Neural progenitor cell (in vitro differentiated cells): ENCODE results near the gene MKRN2. TPM values are rescaled to one million over a fixed set of nuclear protein-coding genes. Genes with fewer than 3 reads are reported as not detected.

Source experiments
- DNase-seq: peaks from one replicate; pipeline ENCODE4 v3.0.0-alpha.2; 2016; ENCODE audit warnings: low spot score
- H2AFZ ChIP-seq: fragments of 200-600 bp; sonication (generic); replicated peaks from 2 replicates; pipeline ENCODE4 v1.6.1; 2016; ENCODE audit warnings: antibody characterized with exemption
- H3F3A ChIP-seq: fragments of 200-600 bp; sonication (generic); 2 replicates; pipeline ENCODE4 v1.6.1; 2016; ENCODE audit warnings: antibody characterized with exemption, low read depth
- H3K27ac ChIP-seq: fragments of 200-600 bp; sonication (generic); 2 replicates; pipeline ENCODE4 v1.5.1; 2016; ENCODE audit warnings: mild to moderate bottlenecking
- H3K27me3 ChIP-seq: fragments of 200-600 bp; sonication (generic); 2 replicates; pipeline ENCODE4 v1.6.1; 2016; ENCODE audit warnings: mild to moderate bottlenecking, moderate library complexity
- H3K36me3 ChIP-seq: fragments of 200-600 bp; sonication (generic); 2 replicates; pipeline ENCODE4 v1.5.1; 2016
- H3K4me1 ChIP-seq: fragments of 200-600 bp; sonication (generic); 2 replicates; pipeline ENCODE4 v1.6.1; 2016; ENCODE audit warnings: mixed run types
- H3K4me2 ChIP-seq: fragments of 200-600 bp; sonication (generic); 2 replicates; pipeline ENCODE4 v1.6.1; 2016
- H3K4me3 ChIP-seq: fragments of 200-600 bp; sonication (generic); 2 replicates; pipeline ENCODE4 v1.5.1; 2016
- H3K79me2 ChIP-seq: fragments of 200-600 bp; sonication (generic); 2 replicates; pipeline ENCODE4 v1.6.1; 2016; ENCODE audit warnings: low read depth
- H3K9ac ChIP-seq: fragments of 200-600 bp; sonication (generic); 2 replicates; pipeline ENCODE4 v1.6.1; 2016
- H3K9me3 ChIP-seq: fragments of 200-600 bp; sonication (generic); 2 replicates; pipeline ENCODE4 v1.5.1; 2016; ENCODE audit warnings: low read depth
- H4K20me1 ChIP-seq: fragments of 200-600 bp; sonication (generic); 2 replicates; pipeline ENCODE4 v1.6.1; 2016; ENCODE audit warnings: low read depth
- H3K27ac Mint-ChIP-seq: 3 replicates; pipeline ENCODE4 v1.8.0; 2021; ENCODE audit warnings: mixed read lengths
- H3K27me3 Mint-ChIP-seq: 2 replicates; pipeline ENCODE4 v1.8.0; 2022; ENCODE audit warnings: low read depth, mild to moderate bottlenecking, inconsistent platforms, moderate library complexity, mixed read lengths; ENCODE audit not compliant: insufficient read depth
- H3K36me3 Mint-ChIP-seq: 3 replicates; pipeline ENCODE4 v1.8.0; 2021; ENCODE audit warnings: mixed read lengths
- H3K4me1 Mint-ChIP-seq: 3 replicates; pipeline ENCODE4 v1.8.0; 2021; ENCODE audit warnings: mixed read lengths
- H3K4me3 Mint-ChIP-seq: 3 replicates; pipeline ENCODE4 v1.8.0; 2021; ENCODE audit warnings: mild to moderate bottlenecking, moderate library complexity, mixed read lengths
- H3K9me3 Mint-ChIP-seq: 3 replicates; pipeline ENCODE4 v1.8.0; 2020; ENCODE audit warnings: mixed read lengths
- EZH2 ChIP-seq: fragments of 200-600 bp; sonication (generic); IDR thresholded peaks from 2 replicates; pipeline ENCODE4 v1.6.1; 2017; ENCODE audit warnings: antibody characterized with exemption, mild to moderate bottlenecking, moderate library complexity
- EZH2phosphoT487 ChIP-seq: fragments of 200-600 bp; sonication (generic); IDR thresholded peaks from 2 replicates; pipeline ENCODE4 v1.6.1; 2017; ENCODE audit warnings: antibody characterized with exemption
- total RNA-seq: library from RNA; depleted of rRNA; stranded (reverse); fragments of >200 nt; gene quantifications from 2 replicates; pipeline ENCODE4 v1.2.3, GENCODE V29; 2015; ENCODE audit warnings: low replicate concordance
- TF ChIP-seq, protein P1 (sequence below): fragments of 200-600 bp; sonication (generic); IDR thresholded peaks from 2 replicates; pipeline ENCODE4 v1.5.1; 2017; ENCODE audit warnings: antibody characterized with exemption, mild to moderate bottlenecking

Gene MKRN2, protein sequence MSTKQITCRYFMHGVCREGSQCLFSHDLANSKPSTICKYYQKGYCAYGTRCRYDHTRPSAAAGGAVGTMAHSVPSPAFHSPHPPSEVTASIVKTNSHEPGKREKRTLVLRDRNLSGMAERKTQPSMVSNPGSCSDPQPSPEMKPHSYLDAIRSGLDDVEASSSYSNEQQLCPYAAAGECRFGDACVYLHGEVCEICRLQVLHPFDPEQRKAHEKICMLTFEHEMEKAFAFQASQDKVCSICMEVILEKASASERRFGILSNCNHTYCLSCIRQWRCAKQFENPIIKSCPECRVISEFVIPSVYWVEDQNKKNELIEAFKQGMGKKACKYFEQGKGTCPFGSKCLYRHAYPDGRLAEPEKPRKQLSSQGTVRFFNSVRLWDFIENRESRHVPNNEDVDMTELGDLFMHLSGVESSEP
- total RNA-seq = 26.2 and 26.5 TPM in 2 replicates

DNA sequence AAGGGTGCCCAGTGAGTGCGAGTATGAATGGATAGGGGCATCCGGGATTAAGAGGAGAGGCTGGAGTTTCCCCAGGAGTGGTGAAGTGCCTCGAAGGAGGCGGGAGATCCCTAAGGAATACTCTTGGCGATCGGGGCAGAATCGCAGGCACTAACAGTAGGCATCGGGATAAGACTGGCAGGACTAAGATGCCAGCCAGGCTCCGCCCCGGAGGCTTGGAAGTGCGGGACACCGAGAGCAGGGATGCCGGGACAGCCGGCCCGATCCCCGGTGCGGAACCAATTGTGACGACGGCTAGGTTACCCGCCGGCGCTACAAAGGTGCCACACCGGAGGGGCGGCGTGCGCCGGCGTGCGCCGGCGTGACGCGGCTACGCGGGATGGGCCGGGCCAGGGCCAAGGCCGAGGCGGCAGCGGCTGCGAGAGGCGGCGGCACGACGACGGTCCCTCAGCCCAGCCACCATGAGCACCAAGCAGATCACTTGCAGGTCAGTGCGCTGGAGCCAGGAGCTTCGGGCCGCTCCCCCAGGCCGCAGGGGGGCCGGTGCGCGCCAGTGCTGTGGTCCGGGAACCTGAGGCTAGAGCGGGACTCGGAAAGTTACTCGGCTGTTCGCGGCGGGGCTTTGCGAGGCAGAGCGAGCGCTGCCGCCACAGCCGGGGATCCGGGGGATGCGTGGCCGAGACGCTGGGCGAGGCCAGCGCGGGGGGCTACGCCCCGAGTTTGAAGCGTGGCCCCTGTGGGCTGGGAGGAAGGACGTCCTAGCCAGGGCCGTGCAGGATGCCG is at the start of gene MKRN2:
MKRN2 (plus strand) TSS at position 398 of the 783 bp plus-strand sequence; CDS start at position 462, 64 bp downstream.
- H3K27me3 ChIP-seq = peaks cover 11% of the 10 kb centered on the region
- peak; percentile 90 for DNase-seq
- H4K20me1 ChIP-seq = peaks cover 46% of the 10 kb centered on the region
- Mint-ChIP-seq H3K4me1 (peaks cover 28% of the 10 kb centered on the region), H3K36me3 (no peaks in the 10 kb centered on the region), H3K4me3 (peak within 1 kb of the TSS; percentile 86), H3K27me3 (no peaks in the 10 kb centered on the region), H3K27ac (peak within 1 kb of the TSS; percentile 87), H3K9me3 (no peaks in the 10 kb centered on the region)
- peaks cover 3% of the 10 kb centered on the region for H3F3A ChIP-seq
- peak within 1 kb of the TSS; percentile 94 for H2AFZ ChIP-seq
- TF ChIP-seq EZH2 (no peak), EZH2phosphoT487 (no peak)
- TF ChIP-seq, protein P1, sequence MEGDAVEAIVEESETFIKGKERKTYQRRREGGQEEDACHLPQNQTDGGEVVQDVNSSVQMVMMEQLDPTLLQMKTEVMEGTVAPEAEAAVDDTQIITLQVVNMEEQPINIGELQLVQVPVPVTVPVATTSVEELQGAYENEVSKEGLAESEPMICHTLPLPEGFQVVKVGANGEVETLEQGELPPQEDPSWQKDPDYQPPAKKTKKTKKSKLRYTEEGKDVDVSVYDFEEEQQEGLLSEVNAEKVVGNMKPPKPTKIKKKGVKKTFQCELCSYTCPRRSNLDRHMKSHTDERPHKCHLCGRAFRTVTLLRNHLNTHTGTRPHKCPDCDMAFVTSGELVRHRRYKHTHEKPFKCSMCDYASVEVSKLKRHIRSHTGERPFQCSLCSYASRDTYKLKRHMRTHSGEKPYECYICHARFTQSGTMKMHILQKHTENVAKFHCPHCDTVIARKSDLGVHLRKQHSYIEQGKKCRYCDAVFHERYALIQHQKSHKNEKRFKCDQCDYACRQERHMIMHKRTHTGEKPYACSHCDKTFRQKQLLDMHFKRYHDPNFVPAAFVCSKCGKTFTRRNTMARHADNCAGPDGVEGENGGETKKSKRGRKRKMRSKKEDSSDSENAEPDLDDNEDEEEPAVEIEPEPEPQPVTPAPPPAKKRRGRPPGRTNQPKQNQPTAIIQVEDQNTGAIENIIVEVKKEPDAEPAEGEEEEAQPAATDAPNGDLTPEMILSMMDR = no peak
- H3K4me3 ChIP-seq = peak within 1 kb of the TSS; percentile 70
- no peaks in the 10 kb centered on the region for H3K36me3 ChIP-seq
- no peaks in the 10 kb centered on the region for H3K9me3 ChIP-seq
- H3K9ac ChIP-seq = peak within 1 kb of the TSS; percentile 84
- H3K27ac ChIP-seq = peak within 1 kb of the TSS; percentile 79
- H3K4me2 ChIP-seq = peak within 1 kb of the TSS; percentile 93
- H3K79me2 ChIP-seq = peaks cover 50% of the 10 kb centered on the region
- H3K4me1 ChIP-seq = peaks cover 13% of the 10 kb centered on the region

DNA sequence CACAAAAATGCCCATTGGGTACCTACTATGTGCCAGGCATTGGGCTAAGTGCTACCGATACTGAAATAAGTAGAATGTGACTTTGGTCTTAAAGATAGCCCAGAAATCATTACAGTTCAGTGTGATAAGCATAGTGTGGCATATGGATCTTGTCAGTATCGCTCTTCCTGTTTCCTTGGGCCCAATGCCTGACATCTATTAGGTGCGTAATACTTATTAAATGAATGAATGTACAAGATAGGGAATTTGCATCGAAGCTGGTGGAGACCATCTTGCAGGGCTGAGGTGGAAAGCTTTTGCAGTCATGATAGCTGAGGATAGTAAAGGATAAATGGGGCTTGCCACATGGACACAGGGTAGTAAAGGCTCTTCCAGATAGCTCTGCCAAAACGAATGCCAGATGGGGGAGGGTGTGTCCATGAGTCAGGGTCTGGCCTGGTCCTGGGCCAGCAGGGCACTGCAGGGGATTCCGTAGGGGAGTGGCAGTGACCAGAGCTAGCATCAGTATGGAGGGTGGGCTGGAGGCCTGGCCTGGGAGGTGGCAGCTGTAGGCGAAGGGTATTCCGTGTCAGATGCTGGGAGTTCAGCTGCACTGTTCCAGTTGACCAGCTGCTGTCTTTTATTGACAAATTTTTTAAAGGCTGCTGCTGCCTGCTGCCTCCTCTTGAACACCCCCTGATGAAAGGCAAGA is 49.2 kb upstream of the MKRN2 start:
- Histone ChIP-seq H3K4me2 (no peak overlapping the region), H4K20me1 (peaks cover 8% of the 10 kb centered on the region), H3K4me1 (peaks cover 20% of the 10 kb centered on the region), H3F3A (no peaks in the 10 kb centered on the region), H3K9ac (no peak overlapping the region), H3K79me2 (no peaks in the 10 kb centered on the region), H3K27me3 (no peaks in the 10 kb centered on the region), H3K27ac (no peak overlapping the region), H3K9me3 (no peaks in the 10 kb centered on the region), H3K36me3 (peaks cover 4% of the 10 kb centered on the region), H2AFZ (no peak overlapping the region), H3K4me3 (no peak overlapping the region)
- TF ChIP-seq, protein P1 = no peak
- no peak for TF ChIP-seq EZH2phosphoT487
- TF ChIP-seq EZH2 = no peak
- Mint-ChIP-seq H3K27ac (no peak overlapping the region), H3K4me1 (peaks cover 10% of the 10 kb centered on the region), H3K36me3 (peaks cover 26% of the 10 kb centered on the region), H3K4me3 (no peak overlapping the region), H3K9me3 (no peaks in the 10 kb centered on the region), H3K27me3 (peaks cover 2% of the 10 kb centered on the region)
- DNase-seq = no peak

DNA sequence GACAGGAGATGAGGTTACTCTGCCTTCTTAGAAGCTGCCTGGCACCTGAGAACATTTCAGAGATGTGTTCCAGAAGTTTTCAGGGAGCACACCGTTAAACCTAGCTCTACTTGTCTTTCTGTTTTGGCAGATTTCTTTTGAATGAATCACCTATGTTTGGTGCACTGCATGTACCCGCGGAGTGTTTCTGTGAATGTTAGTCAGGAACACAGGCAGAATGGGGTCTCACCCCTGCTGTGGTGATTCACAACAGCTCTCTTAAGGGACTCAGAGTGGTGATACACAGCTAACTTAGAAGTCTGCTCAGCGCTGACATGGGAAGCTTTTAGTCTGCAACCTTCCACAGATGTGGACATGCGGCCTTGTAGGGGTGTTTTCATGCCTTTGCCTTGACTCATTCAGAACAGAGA is 48.6 kb upstream of the MKRN2 start:
- no peak overlapping the region for H3K9ac ChIP-seq
- TF ChIP-seq, protein P1 = no peak
- TF ChIP-seq EZH2phosphoT487 = no peak
- TF ChIP-seq EZH2 = no peak
- no peak overlapping the region for H3K27ac Mint-ChIP-seq

More for the DNA sequence above, 48.6 kb upstream of the MKRN2 start:
- H2AFZ ChIP-seq = no peak overlapping the region
- no peaks in the 10 kb centered on the region for H3K79me2 ChIP-seq
- no peak overlapping the region for H3K27ac ChIP-seq
- H3K36me3 ChIP-seq = peaks cover 4% of the 10 kb centered on the region
- H3K9me3 ChIP-seq = no peaks in the 10 kb centered on the region
- Mint-ChIP-seq H3K36me3 (peaks cover 23% of the 10 kb centered on the region), H3K4me3 (no peak overlapping the region), H3K27me3 (peaks cover 2% of the 10 kb centered on the region), H3K9me3 (no peaks in the 10 kb centered on the region), H3K4me1 (peaks cover 10% of the 10 kb centered on the region)
- no peaks in the 10 kb centered on the region for H3F3A ChIP-seq
- no peak overlapping the region for H3K4me3 ChIP-seq
- DNase-seq = no peak
- H4K20me1 ChIP-seq = peaks cover 8% of the 10 kb centered on the region
- no peak overlapping the region for H3K4me2 ChIP-seq
- H3K27me3 ChIP-seq = no peaks in the 10 kb centered on the region
- H3K4me1 ChIP-seq = peaks cover 20% of the 10 kb centered on the region
